ENCODE results near the gene RGS3. TPM values are rescaled to one million over a fixed set of nuclear protein-coding genes. Genes with fewer than 3 reads are reported as not detected.

The RGS3 gene
- polyA plus RNA-seq, 2 of the 4 experiments (the other 2 are of a cell fraction) = 19.6 to 22.9 TPM

Other genes with a start within 250 kb of the RGS3 start
- 26.0 and 26.8 TPM in 2 replicates for gene FKBP15, start 242.4 kb upstream of the RGS3 start, polyA plus RNA-seq (2011; rRNA removed)
- 14.0 to 14.2 TPM (median 14.1 TPM) in 3 replicates for gene FKBP15, start 242.4 kb upstream of the RGS3 start, polyA plus RNA-seq (2017; fragmentation: RNase III; extraction: RNeasy Plus Mini Kit Qiagen cat#74134 plus additional on column Dnase treatment)
- 27.9 and 28.0 TPM in 2 replicates for gene SLC31A1, start 242.2 kb upstream of the RGS3 start, polyA plus RNA-seq (2011; rRNA removed)
- 21.6 to 24.2 TPM (median 22.7 TPM) in 3 replicates for gene SLC31A1, start 242.2 kb upstream of the RGS3 start, polyA plus RNA-seq (2017; fragmentation: RNase III; extraction: RNeasy Plus Mini Kit Qiagen cat#74134 plus additional on column Dnase treatment)
- gene CDC26, start 188.2 kb upstream of the RGS3 start, polyA plus RNA-seq (2011; rRNA removed) = 60.4 and 80.7 TPM in 2 replicates
- gene CDC26, start 188.2 kb upstream of the RGS3 start, polyA plus RNA-seq (2017; fragmentation: RNase III; extraction: RNeasy Plus Mini Kit Qiagen cat#74134 plus additional on column Dnase treatment) = 68.2 to 69.0 TPM (median 68.9 TPM) in 3 replicates
- gene PRPF4, start 188.1 kb upstream of the RGS3 start, polyA plus RNA-seq (2011; rRNA removed) = 61.5 and 62.1 TPM in 2 replicates
- 52.2 to 58.1 TPM (median 53.4 TPM) in 3 replicates for gene PRPF4, start 188.1 kb upstream of the RGS3 start, polyA plus RNA-seq (2017; fragmentation: RNase III; extraction: RNeasy Plus Mini Kit Qiagen cat#74134 plus additional on column Dnase treatment)
- gene RNF183, start 160.4 kb upstream of the RGS3 start, polyA plus RNA-seq (2011; rRNA removed) = 0.13 and 0.15 TPM in 2 replicates
- not detected in 3 replicates for gene RNF183, start 160.4 kb upstream of the RGS3 start, polyA plus RNA-seq (2017; fragmentation: RNase III; extraction: RNeasy Plus Mini Kit Qiagen cat#74134 plus additional on column Dnase treatment)
- 2.9 and 3.7 TPM in 2 replicates for gene WDR31, start 123.5 kb upstream of the RGS3 start, polyA plus RNA-seq (2011; rRNA removed)
- 1.9 to 2.1 TPM (median 1.9 TPM) in 3 replicates for gene WDR31, start 123.5 kb upstream of the RGS3 start, polyA plus RNA-seq (2017; fragmentation: RNase III; extraction: RNeasy Plus Mini Kit Qiagen cat#74134 plus additional on column Dnase treatment)
- gene BSPRY, start 114.2 kb upstream of the RGS3 start, polyA plus RNA-seq (2011; rRNA removed) = 0.06 and 0.07 TPM in 2 replicates
- 0.04 to 0.05 TPM in 2 of 3 replicates, not detected in the other for gene BSPRY, start 114.2 kb upstream of the RGS3 start, polyA plus RNA-seq (2017; fragmentation: RNase III; extraction: RNeasy Plus Mini Kit Qiagen cat#74134 plus additional on column Dnase treatment)
- 17.5 and 22.2 TPM in 2 replicates for gene HDHD3, start 86.7 kb upstream of the RGS3 start, polyA plus RNA-seq (2011; rRNA removed)
- 17.0 to 22.6 TPM (median 21.0 TPM) in 3 replicates for gene HDHD3, start 86.7 kb upstream of the RGS3 start, polyA plus RNA-seq (2017; fragmentation: RNase III; extraction: RNeasy Plus Mini Kit Qiagen cat#74134 plus additional on column Dnase treatment)
- gene ALAD, start 62.4 kb upstream of the RGS3 start, polyA plus RNA-seq (2011; rRNA removed) = 5.7 and 9.5 TPM in 2 replicates
- 15.6 to 19.6 TPM (median 18.5 TPM) in 3 replicates for gene ALAD, start 62.4 kb upstream of the RGS3 start, polyA plus RNA-seq (2017; fragmentation: RNase III; extraction: RNeasy Plus Mini Kit Qiagen cat#74134 plus additional on column Dnase treatment)
- 129 and 143 TPM in 2 replicates for gene POLE3, start 53.1 kb upstream of the RGS3 start, polyA plus RNA-seq (2011; rRNA removed)
- 92.2 to 99.8 TPM (median 95.9 TPM) in 3 replicates for gene POLE3, start 53.1 kb upstream of the RGS3 start, polyA plus RNA-seq (2017; fragmentation: RNase III; extraction: RNeasy Plus Mini Kit Qiagen cat#74134 plus additional on column Dnase treatment)
- gene C9orf43, start 53.0 kb upstream of the RGS3 start, polyA plus RNA-seq (2011; rRNA removed) = 0.89 and 1.0 TPM in 2 replicates
- 0.50 to 1.1 TPM (median 0.85 TPM) in 3 replicates for gene C9orf43, start 53.0 kb upstream of the RGS3 start, polyA plus RNA-seq (2017; fragmentation: RNase III; extraction: RNeasy Plus Mini Kit Qiagen cat#74134 plus additional on column Dnase treatment)

All from A549 (cell line).